Esophagus muscularis mucosa (tissue), 4 donors: ENCODE results near the gene ZC3HAV1. TPM values are rescaled to one million over a fixed set of nuclear protein-coding genes. Genes with fewer than 3 reads are reported as not detected.
A peak's percentile ranks its signal among the peaks of the same experiment; 100 is the strongest.

ENCODE experiments used
- DNase-seq: peaks from one replicate; pipeline ENCODE4 v3.0.0-alpha.2; 2017; ENCODE audit errors: extremely low spot score
- H3K27ac ChIP-seq, 4 donors: fragments of 200-600 bp; sonication (generic); replicated peaks in 1 of 4; 1 replicate in 3 of 4; 2 replicates in 1 of 4; pipeline ENCODE4 v1.5.1; 2016 to 2019; ENCODE audit warnings: mild to moderate bottlenecking in 1 of 4
- H3K27me3 ChIP-seq, 4 donors: fragments of 200-600 bp; sonication (generic); one replicate each; pipeline versions ENCODE4 v1.5.1 to v1.6.0; 2016 to 2019
- H3K36me3 ChIP-seq, 4 donors: fragments of 200-600 bp; sonication (generic); one replicate each; pipeline ENCODE4 v1.5.1; 2016 to 2019
- H3K4me1 ChIP-seq, 4 donors: fragments of 200-600 bp; sonication (generic); one replicate each; pipeline ENCODE4 v1.5.1; 2016 to 2019
- H3K4me3 ChIP-seq, 4 donors: fragments of 200-600 bp; sonication (generic); 1 replicate in 2 of 4; 2 replicates in 2 of 4; pipeline ENCODE4 v1.5.1; 2016 to 2019; ENCODE audit warnings: mild to moderate bottlenecking in 4 of 4, moderate library complexity in 1 of 4
- H3K9me3 ChIP-seq, 4 donors: fragments of 200-600 bp; sonication (generic); 1 replicate in 3 of 4; 2 replicates in 1 of 4; pipeline ENCODE4 v1.5.1; 2016 to 2019
- CTCF ChIP-seq, 3 experiments: fragments of 200-600 bp in 2 of 3; fragments of 450-650 bp in 1 of 3; sonication (generic) in 2 of 3; IDR thresholded peaks; one replicate each; pipeline ENCODE4 v1.5.1; 2017 to 2019; ENCODE audit warnings: antibody characterized with exemption in 3 of 3, mild to moderate bottlenecking in 2 of 3, moderate library complexity in 1 of 3
- EP300 ChIP-seq: sonication (generic); formaldehyde crosslinking; IDR thresholded peaks from one replicate; pipeline ENCODE4 v1.6.1; 2017; ENCODE audit warnings: antibody characterized with exemption
- POLR2A ChIP-seq: fragments of 450-650 bp; IDR thresholded peaks from one replicate; pipeline ENCODE4 v1.6.1; 2017; ENCODE audit warnings: antibody characterized with exemption, moderate library complexity, mild to moderate bottlenecking, low read depth
- POLR2AphosphoS5 ChIP-seq, 2 donors: sonication (generic); formaldehyde crosslinking; IDR thresholded peaks; one replicate each; pipeline ENCODE4 v1.6.1; 2017; ENCODE audit warnings: antibody characterized with exemption in 2 of 2
- WGBS: methylation state at CpG from one replicate; pipeline ENCODE4 v1.1.5; 2018; 5-methylcytosine and 5-hydroxymethylcytosine counted together
- intact Hi-C: fragments of 100-400 bp; cut with DNase I; formaldehyde crosslinking; loops from one replicate; pipeline ENCODE4 v1.15.1; 2023
- total RNA-seq, 4 donors: library from RNA; depleted of rRNA; stranded (reverse); fragments of >200 nt; gene quantifications; one replicate each; pipeline versions ENCODE4 v1.1.0 to v1.2.1, GENCODE V29; 2016

ZC3HAV1 gene
- total RNA-seq, 4 donors from 2014 or later: 23.7 to 29.5 (median 27.6) TPM

DNA sequence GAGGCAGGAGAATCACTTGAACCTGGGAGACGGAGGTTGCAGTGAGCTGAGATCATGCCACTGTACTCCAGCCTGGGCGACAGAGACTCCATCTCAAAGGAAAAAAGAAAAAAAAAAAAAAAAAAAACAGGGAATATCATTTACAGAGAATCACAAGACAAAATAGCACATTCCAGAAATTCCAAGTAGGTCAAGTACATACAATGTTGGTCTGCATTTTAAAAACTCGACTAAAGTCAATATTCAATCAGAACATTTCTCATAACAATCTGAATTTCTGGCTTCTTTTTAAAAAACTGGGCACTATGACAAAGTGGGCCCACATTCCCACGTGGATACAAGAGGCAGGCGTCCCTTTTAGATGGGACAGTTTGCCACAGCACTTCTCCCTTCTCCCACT lies 86.4 kb downstream of the ZC3HAV1 start:
- intact Hi-C loops: no loop called here
- Histone ChIP-seq H3K4me3 (no peak overlapping the region), H3K36me3 (peaks cover 16 to 49% (median 33%) of the 10 kb centered on the region in 4 donors), H3K4me1 (no peaks in the 10 kb centered on the region), H3K27ac (no peak overlapping the region), H3K27me3 (no peaks in the 10 kb centered on the region), H3K9me3 (no peaks in the 10 kb centered on the region)
- TF ChIP-seq POLR2AphosphoS5 (IDR thresholded peaks at IDR 0.05) (no peak), CTCF (IDR thresholded peaks at IDR 0.05) (no peak), POLR2A (no peak), EP300 (no peak)
- 84% methylated on average over 5 of the region's 5 CpGs for WGBS
- no peak for DNase-seq

- H3K27me3 ChIP-seq: no peaks in the 10 kb centered on the region
- no peak overlapping the region for H3K27ac ChIP-seq
- 86% methylated on average over 4 of the region's 4 CpGs for WGBS
- H3K4me1 ChIP-seq: no peaks in the 10 kb centered on the region
- no peak for DNase-seq
- no peak overlapping the region for H3K4me3 ChIP-seq
- peaks cover 15 to 43% (median 29%) of the 10 kb centered on the region in 4 donors for H3K36me3 ChIP-seq
- H3K9me3 ChIP-seq: no peaks in the 10 kb centered on the region
- no peak for TF ChIP-seq POLR2AphosphoS5 (IDR thresholded peaks at IDR 0.05)
- intact Hi-C loops: no loop called here
These were observed 87.2 kb downstream of the ZC3HAV1 start for GRCh38 chr7:139022286-139022685.

DNA sequence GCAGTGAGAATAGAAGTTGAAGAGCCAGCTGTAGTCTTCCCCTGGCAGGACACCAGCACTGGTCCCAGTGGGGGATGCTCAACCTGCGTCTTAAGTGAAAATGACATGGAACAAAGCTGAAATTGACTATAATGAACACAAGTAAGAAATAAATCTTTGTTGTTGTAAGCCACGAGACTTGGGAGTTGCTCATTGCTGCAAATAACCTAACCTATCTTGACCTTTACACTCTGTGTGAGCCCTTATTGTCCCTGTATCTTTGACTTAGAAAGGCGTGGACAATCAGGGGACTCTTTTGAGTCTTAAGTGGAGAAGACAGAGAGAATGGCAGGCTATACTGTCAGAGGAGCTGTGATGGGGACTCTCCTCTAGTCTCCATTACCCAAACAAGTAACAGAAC lies 90.6 kb downstream of the ZC3HAV1 start:
- Histone ChIP-seq H3K4me1 (no peaks in the 10 kb centered on the region), H3K27ac (no peak overlapping the region), H3K4me3 (no peak overlapping the region), H3K36me3 (peaks cover 0 to 16% (median 3%) of the 10 kb centered on the region in 4 donors), H3K27me3 (no peaks in the 10 kb centered on the region), H3K9me3 (no peaks in the 10 kb centered on the region)
- WGBS: 85% methylated on average over 3 of the region's 3 CpGs
- no peak for DNase-seq
- intact Hi-C loops: loop anchor here (5.0 kb wide), 1 partner anchor 58 kb away; no protein-coding TSS in a partner anchor
- TF ChIP-seq CTCF (IDR thresholded peaks at IDR 0.05) (no peak), EP300 (no peak), POLR2AphosphoS5 (IDR thresholded peaks at IDR 0.05) (no peak)

DNA sequence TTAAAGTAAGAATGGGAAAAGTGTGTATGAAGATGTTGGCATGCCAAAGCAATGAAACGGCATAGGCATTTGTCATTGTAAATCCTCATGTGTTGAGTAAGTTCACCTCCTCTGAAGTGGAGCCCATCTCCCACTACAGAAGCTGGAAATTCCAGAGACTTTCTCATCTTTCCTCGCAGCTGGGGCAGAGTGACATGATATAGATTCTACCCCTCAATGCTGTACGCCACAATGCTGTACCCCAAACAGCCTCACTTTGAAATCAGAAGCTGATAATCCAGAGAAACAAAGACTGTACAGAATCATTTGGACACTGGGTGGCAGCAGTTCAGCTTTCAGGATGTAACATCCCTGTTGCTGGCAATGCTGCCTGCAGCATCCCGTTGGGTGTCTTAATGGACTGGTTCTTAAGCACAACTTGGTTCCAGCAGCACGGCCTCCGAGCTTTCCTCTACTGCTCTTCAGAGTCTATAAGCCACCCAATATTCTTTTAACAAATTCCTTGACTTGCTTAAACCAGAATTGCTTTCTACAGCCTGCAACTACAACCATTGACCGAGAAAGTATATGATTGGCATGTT lies 92.5 kb downstream of the ZC3HAV1 start:
- no peak for DNase-seq
- TF ChIP-seq POLR2A (no peak), CTCF (IDR thresholded peaks at IDR 0.05) (peak; percentile 43 to 64 (median 57))
- no peak overlapping the region for H3K4me3 ChIP-seq
- peaks cover 0 to 4% (median 0%) of the 10 kb centered on the region in 4 donors for H3K36me3 ChIP-seq
- 33% methylated on average over 7 of the region's 7 CpGs for WGBS
- no peaks in the 10 kb centered on the region for H3K27me3 ChIP-seq
- no peaks in the 10 kb centered on the region for H3K4me1 ChIP-seq
- no peaks in the 10 kb centered on the region for H3K9me3 ChIP-seq
- H3K27ac ChIP-seq: no peak overlapping the region
- intact Hi-C loops: loop anchor here (5.0 kb wide), 1 partner anchor 60 kb away; no protein-coding TSS in a partner anchor

GRCh38 chr7:139011373-139011772 lies 98.1 kb downstream of the ZC3HAV1 start:
- Histone ChIP-seq H3K4me3 (no peak overlapping the region), H3K9me3 (no peaks in the 10 kb centered on the region), H3K36me3 (no peaks in the 10 kb centered on the region), H3K27ac (no peak overlapping the region), H3K27me3 (no peaks in the 10 kb centered on the region), H3K4me1 (no peaks in the 10 kb centered on the region)
- 84% methylated on average over 3 of the region's 3 CpGs for WGBS
- no peak for DNase-seq
- TF ChIP-seq CTCF (IDR thresholded peaks at IDR 0.05) (no peak), POLR2AphosphoS5 (IDR thresholded peaks at IDR 0.05) (no peak), POLR2A (no peak), EP300 (no peak)
- intact Hi-C loops: no loop called here
